B cell (primary cell): Measurements from ENCODE around the gene BICRAL. TPM values are rescaled to one million over a fixed set of nuclear protein-coding genes. Genes with fewer than 3 reads are reported as not detected.

Source experiments
- ATAC-seq: fragments of 200-7000 bp; cut with Tn5 transposase; one replicate; pipeline ENCODE4 v1.10.0; 2021; ENCODE audit warnings: low read depth, mild to moderate bottlenecking, moderate number of reproducible peaks, moderate library complexity
- CTCF ChIA-PET: fragments of 350-600 bp; sonication (Branson Sonifier 250); formaldehyde crosslinking; loops from one replicate; lab custom pipeline; 2021; ENCODE audit warnings: antibody characterized with exemption, inconsistent platforms; lab: Charles Lee
- POLR2A ChIA-PET: fragments of 350-600 bp; sonication (Branson Sonifier 250); formaldehyde crosslinking; loops from one replicate; lab custom pipeline; 2021; ENCODE audit warnings: antibody characterized with exemption; lab: Charles Lee
- DNase-seq: peaks from one replicate; pipeline ENCODE4 v3.0.0; 2013
- H2AFZ ChIP-seq: 2 replicates; pipeline ENCODE4 v1.6.1; 2012; ENCODE audit warnings: mild to moderate bottlenecking, low read depth, low read length; ENCODE audit not compliant: insufficient read depth, poor library complexity, severe bottlenecking
- H3K27ac ChIP-seq, 2 donors: 1 replicate in 1 of 2; 2 replicates in 1 of 2; pipeline ENCODE4 v1.5.1; 2012 to 2013; ENCODE audit warnings: low read length in 2 of 2, mild to moderate bottlenecking in 2 of 2, moderate library complexity in 1 of 2
- H3K27me3 ChIP-seq, 4 experiments: fragments of 200-600 bp in 1 of 4; sonication (generic) in 1 of 4; replicated peaks in 1 of 4; 1 replicate in 2 of 4; 2 replicates in 2 of 4; pipeline versions ENCODE4 v1.6.1 to v1.7.0; 2013 to 2016; ENCODE audit warnings: low read length in 3 of 4, mild to moderate bottlenecking in 2 of 4, mixed read lengths in 1 of 4, moderate library complexity in 1 of 4; ENCODE audit not compliant: insufficient read depth in 4 of 4, control insufficient read depth in 3 of 4; ENCODE audit errors: control extremely low read depth in 1 of 4
- H3K36me3 ChIP-seq, 2 experiments: replicated peaks in 1 of 2; 1 replicate in 1 of 2; 2 replicates in 1 of 2; pipeline versions ENCODE4 v1.6.1 to v1.7.1; 2013; ENCODE audit warnings: low read length in 1 of 2; ENCODE audit not compliant: insufficient read depth in 2 of 2, control insufficient read depth in 1 of 2; ENCODE audit errors: control extremely low read depth in 1 of 2, extremely low read depth in 1 of 2
- H3K4me1 ChIP-seq, 2 donors: fragments of 200-600 bp in 1 of 2; sonication (generic) in 1 of 2; 1 replicate in 1 of 2; 2 replicates in 1 of 2; pipeline versions ENCODE4 v1.5.1 to v1.6.1; 2013 to 2017; ENCODE audit warnings: low read length in 2 of 2; ENCODE audit not compliant: control insufficient read depth in 2 of 2, insufficient read depth in 2 of 2
- H3K4me2 ChIP-seq: replicated peaks from 2 replicates; pipeline ENCODE3; 2012; ENCODE audit warnings: mild to moderate bottlenecking, low read depth, low read length; ENCODE audit not compliant: poor library complexity, severe bottlenecking
- H3K4me3 ChIP-seq, 5 experiments: fragments of 200-600 bp in 1 of 5; sonication (generic) in 1 of 5; 1 replicate in 3 of 5; 2 replicates in 2 of 5; pipeline versions ENCODE4 v1.5.1 to v1.7.0; 2011 to 2016; ENCODE audit warnings: low read length in 4 of 5, mild to moderate bottlenecking in 4 of 5, low read depth in 2 of 5, control low read depth in 1 of 5, moderate library complexity in 1 of 5; ENCODE audit not compliant: insufficient read depth in 1 of 5; ENCODE audit errors: control extremely low read depth in 1 of 5, extremely low read depth in 1 of 5
- H3K79me2 ChIP-seq: fragments of 200-600 bp; sonication (generic); one replicate; pipeline ENCODE4 v1.6.0; 2016; ENCODE audit warnings: low read length; ENCODE audit not compliant: control insufficient read depth, insufficient read depth
- H3K9ac ChIP-seq: fragments of 200-600 bp; sonication (generic); 2 replicates; pipeline ENCODE4 v1.6.1; 2017; ENCODE audit warnings: mild to moderate bottlenecking, low read length, moderate library complexity
- H3K9me3 ChIP-seq, 3 donors: one replicate each; pipeline versions ENCODE4 v1.6.1 to v1.7.1; 2013; ENCODE audit warnings: low read length in 2 of 3; ENCODE audit not compliant: control insufficient read depth in 2 of 3, insufficient read depth in 1 of 3; ENCODE audit errors: control extremely low read depth in 1 of 3
- H4K20me1 ChIP-seq: 2 replicates; pipeline ENCODE4 v1.6.0; 2012; ENCODE audit warnings: mild to moderate bottlenecking, low read length; ENCODE audit not compliant: insufficient read depth, control insufficient read depth, poor library complexity, severe bottlenecking
- H3K27ac Mint-ChIP-seq: one replicate; pipeline ENCODE4 v1.8.0; 2021; ENCODE audit warnings: mixed read lengths
- H3K27me3 Mint-ChIP-seq: one replicate; pipeline ENCODE4 v1.8.0; 2021; ENCODE audit warnings: mixed read lengths
- H3K4me1 Mint-ChIP-seq: one replicate; pipeline ENCODE4 v1.8.0; 2021; ENCODE audit warnings: mixed read lengths
- H3K4me3 Mint-ChIP-seq: one replicate; pipeline ENCODE4 v1.8.0; 2021; ENCODE audit warnings: mixed read lengths
- H3K9me3 Mint-ChIP-seq: one replicate; pipeline ENCODE4 v1.8.0; 2022; ENCODE audit warnings: mixed read lengths; ENCODE audit not compliant: insufficient read depth
- CTCF ChIP-seq: fragments of 200-600 bp; IDR thresholded peaks from one replicate; pipeline ENCODE4 v1.8.0; 2022; ENCODE audit warnings: antibody characterized with exemption, mild to moderate bottlenecking
- EZH2 ChIP-seq: IDR thresholded peaks from 2 replicates; pipeline ENCODE4 v1.6.1; 2012; ENCODE audit warnings: borderline replicate concordance, low read depth, mild to moderate bottlenecking, moderate library complexity, low read length; ENCODE audit not compliant: insufficient read depth, poor library complexity, severe bottlenecking
- WGBS: methylation state at CpG from one replicate; pipeline ENCODE4 v1.1.5; 2013; ENCODE audit warnings: missing lambda C conversion rate; ENCODE audit not compliant: insufficient coverage; 5-methylcytosine and 5-hydroxymethylcytosine counted together
- intact Hi-C: fragments of 100-400 bp; cut with micrococcal nuclease; formaldehyde crosslinking; loops from one replicate; pipeline ENCODE4 v1.10.0; 2022
- polyA plus RNA-seq: library from polyadenylated mRNA; depleted of rRNA; stranded (reverse); fragments of >200 nt; gene quantifications from 2 replicates; pipeline ENCODE4 v1.2.3, GENCODE V29; 2012
- total RNA-seq, 2 donors: library from RNA; stranded (reverse); fragments of 120-200 nt in 1 of 2; gene quantifications; 1 replicate in 1 of 2; 2 replicates in 1 of 2; pipeline versions ENCODE4 v1.2.3 to v1.2.4, GENCODE V29; 2013 to 2022

Gene BICRAL
- total and polyA plus RNA-seq, 2 donors (not counting 1 experiment from before 2014, with no cell fraction given), result 17.5 to 34.1 TPM

- Mint-ChIP-seq H3K4me3 (no peak overlapping the region), H3K27ac (no peak overlapping the region), H3K9me3 (no peaks in the 10 kb centered on the region), H3K27me3 (no peaks in the 10 kb centered on the region), H3K4me1 (peaks cover 5% of the 10 kb centered on the region)
- no peaks in the 10 kb centered on the region for H3K27me3 ChIP-seq
- TF ChIP-seq CTCF (no peak), EZH2 (no peak)
- H2AFZ ChIP-seq, result no peak overlapping the region
- intact Hi-C loops, result no loop called here
- no peak overlapping the region for H3K27ac ChIP-seq
- no peak overlapping the region for H3K9ac ChIP-seq
- DNase-seq, result no peak
- peaks cover 7 to 22% of the 10 kb centered on the region in 2 experiments for H3K36me3 ChIP-seq
- H3K79me2 ChIP-seq, result peaks cover 40% of the 10 kb centered on the region
- no peak for ATAC-seq
- CTCF ChIA-PET, result interaction anchor here (0.6 to 1.1 kb wide), 4 partner anchors 10 to 454 kb away, joined by 3 to 5 read pairs (median 4); no protein-coding TSS in a partner anchor
- H3K4me3 ChIP-seq, result no peak overlapping the region
- POLR2A ChIA-PET, result interaction anchor here (0.6 to 0.8 kb wide), 2 partner anchors 16 to 22 kb away, joined by 4 to 5 read pairs; no protein-coding TSS in a partner anchor
- H3K9me3 ChIP-seq, result no peaks in the 10 kb centered on the region
- H3K4me1 ChIP-seq, result peaks cover 0 to 2% of the 10 kb centered on the region in 2 donors
- no CpG with 5 or more reads among the region's 3 CpGs for WGBS
- H4K20me1 ChIP-seq, result peaks cover 17% of the 10 kb centered on the region
- H3K4me2 ChIP-seq, result no peak overlapping the region
These were observed 18.9 kb upstream of the BICRAL start for GRCh38 chr6:42762950-42763349.

GRCh38 chr6:42764911-42765648, 16.8 kb upstream of the BICRAL start:
- H2AFZ ChIP-seq, result no peak overlapping the region
- no peak overlapping the region for H3K4me3 ChIP-seq
- H3K4me1 Mint-ChIP-seq, result peaks cover 7% of the 10 kb centered on the region
- intact Hi-C loops, result no loop called here
- H3K36me3 ChIP-seq, result peaks cover 2 to 5% of the 10 kb centered on the region in 2 experiments
- CTCF ChIA-PET, result interaction anchor here (0.6 to 1.1 kb wide), 3 partner anchors 14 to 21 kb away, joined by 3 read pairs; no protein-coding TSS in a partner anchor
- H3K79me2 ChIP-seq, result peaks cover 20% of the 10 kb centered on the region
- H3K27ac Mint-ChIP-seq, result no peak overlapping the region
- 91% methylated on average over 6 of the region's 9 CpGs for WGBS
- no peak overlapping the region for H3K4me2 ChIP-seq
- H3K9me3 ChIP-seq, result no peaks in the 10 kb centered on the region
- no peak overlapping the region for H3K9ac ChIP-seq
- H3K27me3 ChIP-seq, result no peaks in the 10 kb centered on the region
- no peaks in the 10 kb centered on the region for H3K9me3 Mint-ChIP-seq
- H3K4me3 Mint-ChIP-seq, result no peak overlapping the region
- no peaks in the 10 kb centered on the region for H3K4me1 ChIP-seq
- H4K20me1 ChIP-seq, result no peaks in the 10 kb centered on the region
- DNase-seq, result no peak
- no peak for ATAC-seq
- TF ChIP-seq EZH2 (no peak), CTCF (no peak)
- H3K27ac ChIP-seq, result no peak overlapping the region
- no peaks in the 10 kb centered on the region for H3K27me3 Mint-ChIP-seq
- POLR2A ChIA-PET, result interaction anchor here (0.6 kb wide), 2 partner anchors 17 to 25 kb away, joined by 3 to 4 read pairs; partner anchors contain the start of gene BICRAL
